OCI-LY3 (cell line): ENCODE data around the gene CAD.

Source experiments
- H2AFZ ChIP-seq: fragments of 200-600, 300-600 bp; shearing (Covaris generic); 2 replicates; pipeline ENCODE4 v1.6.0; 2014; ENCODE audit warnings: antibody characterized with exemption, low read depth, low read length
- H3K27ac ChIP-seq: fragments of 200-600, 300-600 bp; sonication (generic); 2 replicates; pipeline ENCODE4 v1.5.1; 2014; ENCODE audit warnings: mild to moderate bottlenecking, low read length, moderate library complexity, mixed read lengths
- H3K27me3 ChIP-seq: fragments of 200-600, 300-600 bp; sonication (generic); 2 replicates; pipeline ENCODE4 v1.6.1; 2014; ENCODE audit warnings: low read depth, low read length, mixed read lengths
- H3K36me3 ChIP-seq: fragments of 200-600, 300-600 bp; sonication (generic); replicated peaks from 2 replicates; pipeline ENCODE3; 2014; ENCODE audit warnings: low read depth, low read length, mixed read lengths
- H3K4me1 ChIP-seq: fragments of 300-600, 200-600 bp; sonication (generic); 2 replicates; pipeline ENCODE4 v1.6.1; 2014; ENCODE audit warnings: low read length, mixed read lengths
- H3K4me2 ChIP-seq: fragments of 200-600, 300-600 bp; sonication (generic); 2 replicates; pipeline ENCODE4 v1.6.1; 2014; ENCODE audit warnings: low read length, mixed read lengths
- H3K4me3 ChIP-seq: fragments of 300-600, 200-600 bp; sonication (generic); 2 replicates; pipeline ENCODE4 v1.5.1; 2014; ENCODE audit warnings: antibody characterized with exemption, mild to moderate bottlenecking, low read length, moderate library complexity
- H3K79me2 ChIP-seq: fragments of 300-600, 200-600 bp; shearing (Covaris generic); 2 replicates; pipeline ENCODE4 v1.6.1; 2014; ENCODE audit warnings: mild to moderate bottlenecking, low read length, mixed read lengths
- H3K9ac ChIP-seq: fragments of 300-600, 200-600 bp; shearing (Covaris generic); 2 replicates; pipeline ENCODE4 v1.6.0; 2014; ENCODE audit warnings: mild to moderate bottlenecking, low read length, moderate library complexity
- H3K9me3 ChIP-seq: fragments of 200-600, 300-600 bp; shearing (Covaris generic); 2 replicates; pipeline ENCODE4 v1.6.1; 2014; ENCODE audit warnings: low read length, mixed read lengths; ENCODE audit not compliant: insufficient read depth
- H4K20me1 ChIP-seq: fragments of 200-600, 300-600 bp; sonication (generic); 2 replicates; pipeline ENCODE4 v1.6.1; 2016; ENCODE audit warnings: low read length, mixed read lengths; ENCODE audit not compliant: insufficient read depth
- CTCF ChIP-seq: fragments of 200-600, 300-600 bp; sonication (generic); IDR thresholded peaks from 2 replicates; pipeline ENCODE4 v1.5.1; 2014; ENCODE audit warnings: antibody characterized with exemption, low read length, low read depth
- EZH2phosphoT487 ChIP-seq: fragments of 200-600 bp; shearing (Covaris generic); IDR thresholded peaks from 2 replicates; pipeline ENCODE4 v1.6.1; 2018; ENCODE audit warnings: antibody characterized with exemption, mixed run types, low read depth

CAD gene

GRCh38 chr2:27225526-27225925 is 8.4 kb downstream of the CAD start:
- no peak overlapping the region for H3K27ac ChIP-seq
- no peaks in the 10 kb centered on the region for H3K4me1 ChIP-seq
- peaks cover 4% of the 10 kb centered on the region; the same call in 1 of the 2 replicates for H3K79me2 ChIP-seq
- TF ChIP-seq CTCF = no peak
- H3K4me2 ChIP-seq = no peak overlapping the region
- H3K9ac ChIP-seq = no peak overlapping the region
- H3K27me3 ChIP-seq = no peaks in the 10 kb centered on the region
- no peak overlapping the region for H3K4me3 ChIP-seq
- H3K9me3 ChIP-seq = no peaks in the 10 kb centered on the region
- H3K36me3 ChIP-seq = peaks cover 66% of the 10 kb centered on the region
- H2AFZ ChIP-seq = no peak overlapping the region
- H4K20me1 ChIP-seq = no peaks in the 10 kb centered on the region

- H3K9me3 ChIP-seq = no peaks in the 10 kb centered on the region
- H3K9ac ChIP-seq = no peak overlapping the region
- no peaks in the 10 kb centered on the region for H4K20me1 ChIP-seq
- H3K4me3 ChIP-seq = no peak overlapping the region
- H3K36me3 ChIP-seq = peaks cover 67% of the 10 kb centered on the region
- no peak for TF ChIP-seq CTCF
- no peak for TF ChIP-seq EZH2phosphoT487
- no peak overlapping the region for H3K27ac ChIP-seq
- no peak overlapping the region for H3K4me2 ChIP-seq
- H2AFZ ChIP-seq = no peak overlapping the region
- no peaks in the 10 kb centered on the region for H3K4me1 ChIP-seq
- no peaks in the 10 kb centered on the region for H3K79me2 ChIP-seq
- H3K27me3 ChIP-seq = no peaks in the 10 kb centered on the region
Observed at GRCh38 chr2:27227501-27227900, 10.3 kb downstream of the CAD start.

- H3K4me2 ChIP-seq = no peak overlapping the region
- H3K27ac ChIP-seq = no peak overlapping the region
- no peak overlapping the region for H3K9ac ChIP-seq
- no peaks in the 10 kb centered on the region for H3K4me1 ChIP-seq
- no peak overlapping the region for H3K4me3 ChIP-seq
- no peaks in the 10 kb centered on the region for H4K20me1 ChIP-seq
- no peaks in the 10 kb centered on the region for H3K9me3 ChIP-seq
- no peak for TF ChIP-seq CTCF
- no peak for TF ChIP-seq EZH2phosphoT487
- no peaks in the 10 kb centered on the region for H3K27me3 ChIP-seq
- peaks cover 77% of the 10 kb centered on the region for H3K36me3 ChIP-seq
- no peaks in the 10 kb centered on the region for H3K79me2 ChIP-seq
- H2AFZ ChIP-seq = no peak overlapping the region
Observed at GRCh38 chr2:27231921-27232320, 14.8 kb downstream of the CAD start.

- Histone ChIP-seq H3K79me2 (no peaks in the 10 kb centered on the region), H3K36me3 (peaks cover 73% of the 10 kb centered on the region), H3K9ac (no peak overlapping the region), H3K9me3 (no peaks in the 10 kb centered on the region), H3K4me3 (no peak overlapping the region), H4K20me1 (no peaks in the 10 kb centered on the region), H2AFZ (no peak overlapping the region), H3K4me2 (no peak overlapping the region), H3K4me1 (no peaks in the 10 kb centered on the region), H3K27me3 (no peaks in the 10 kb centered on the region), H3K27ac (no peak overlapping the region)
- no peak for TF ChIP-seq CTCF
- TF ChIP-seq EZH2phosphoT487 = no peak
Observed at GRCh38 chr2:27233341-27233740, 16.2 kb downstream of the CAD start.
